IPS-20b (cell line): ENCODE measurements around the gene FST.

ENCODE experiments used
- H3K27ac ChIP-seq: one replicate; pipeline ENCODE4 v1.5.1; 2013; ENCODE audit warnings: low read length
- H3K27me3 ChIP-seq: 2 replicates; pipeline ENCODE4 v1.6.1; 2013; ENCODE audit warnings: mild to moderate bottlenecking, low read length, inconsistent platforms; ENCODE audit not compliant: insufficient read depth
- H3K36me3 ChIP-seq: 2 replicates; pipeline ENCODE4 v1.6.1; 2013; ENCODE audit warnings: low read depth, mild to moderate bottlenecking, inconsistent platforms, low read length, moderate library complexity; ENCODE audit not compliant: insufficient read depth
- H3K4me1 ChIP-seq: 2 replicates; pipeline ENCODE4 v1.6.1; 2013; ENCODE audit warnings: mild to moderate bottlenecking, control low read depth, inconsistent platforms, low read length, moderate library complexity; ENCODE audit not compliant: insufficient read depth
- H3K4me3 ChIP-seq: 2 replicates; pipeline ENCODE4 v1.5.1; 2013; ENCODE audit warnings: mild to moderate bottlenecking, low read length, inconsistent platforms
- H3K9ac ChIP-seq: 2 replicates; pipeline ENCODE4 v1.6.1; 2013; ENCODE audit warnings: low read depth, mild to moderate bottlenecking, inconsistent platforms, low read length, moderate library complexity
- H3K9me3 ChIP-seq: 2 replicates; pipeline ENCODE4 v1.6.1; 2013; ENCODE audit warnings: mild to moderate bottlenecking, low read depth, low read length, inconsistent platforms; ENCODE audit not compliant: insufficient read depth

FST gene

DNA sequence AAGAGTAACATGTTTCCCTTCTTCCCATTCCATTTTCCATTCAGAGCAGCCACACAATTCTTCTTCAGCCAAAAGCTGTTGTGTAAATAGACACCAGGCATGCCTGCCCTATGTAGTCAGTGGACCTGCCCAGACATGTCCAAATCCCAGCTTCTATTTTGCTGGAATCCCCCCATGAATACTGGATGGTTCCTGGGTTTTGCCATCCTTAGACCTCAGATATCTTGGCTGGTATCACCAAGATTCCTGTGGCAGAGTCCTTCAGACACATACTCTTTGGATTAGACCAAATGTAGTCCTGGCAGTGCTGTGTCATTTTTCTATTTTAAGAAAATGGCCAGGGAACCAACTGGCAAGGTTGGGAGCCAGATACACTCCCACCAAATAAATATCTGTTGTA lies 10.3 kb downstream of the FST start:
- no peaks in the 10 kb centered on the region for H3K9me3 ChIP-seq
- peaks cover 10% of the 10 kb centered on the region for H3K36me3 ChIP-seq
- H3K9ac ChIP-seq, result no peak overlapping the region
- H3K4me3 ChIP-seq, result no peak overlapping the region
- H3K4me1 ChIP-seq, result no peaks in the 10 kb centered on the region
- H3K27me3 ChIP-seq, result no peaks in the 10 kb centered on the region
- H3K27ac ChIP-seq, result no peak overlapping the region

DNA sequence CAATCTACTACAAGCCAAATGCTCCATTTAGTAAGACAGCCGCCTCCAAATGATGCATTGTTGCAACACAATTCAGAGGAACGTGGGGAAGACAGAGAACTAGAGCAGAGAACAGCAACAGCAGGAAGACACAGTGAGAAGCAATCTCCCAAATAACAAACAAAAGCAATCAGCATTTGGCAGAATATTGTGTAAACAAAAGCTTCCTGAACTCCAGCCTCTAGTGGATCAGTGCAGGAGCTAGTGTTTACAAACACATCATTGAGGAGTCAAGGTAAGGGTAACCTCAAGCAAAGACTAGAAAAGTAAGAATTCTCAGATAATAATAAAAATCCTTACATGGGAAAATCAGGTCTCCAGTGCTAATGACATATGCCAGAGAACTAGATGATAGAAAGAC lies 20.6 kb downstream of the FST start:
- Histone ChIP-seq H3K27me3 (no peaks in the 10 kb centered on the region), H3K9ac (no peak overlapping the region), H3K4me3 (no peak overlapping the region), H3K27ac (no peak overlapping the region), H3K4me1 (peaks cover 12% of the 10 kb centered on the region), H3K36me3 (no peaks in the 10 kb centered on the region), H3K9me3 (no peaks in the 10 kb centered on the region)

DNA sequence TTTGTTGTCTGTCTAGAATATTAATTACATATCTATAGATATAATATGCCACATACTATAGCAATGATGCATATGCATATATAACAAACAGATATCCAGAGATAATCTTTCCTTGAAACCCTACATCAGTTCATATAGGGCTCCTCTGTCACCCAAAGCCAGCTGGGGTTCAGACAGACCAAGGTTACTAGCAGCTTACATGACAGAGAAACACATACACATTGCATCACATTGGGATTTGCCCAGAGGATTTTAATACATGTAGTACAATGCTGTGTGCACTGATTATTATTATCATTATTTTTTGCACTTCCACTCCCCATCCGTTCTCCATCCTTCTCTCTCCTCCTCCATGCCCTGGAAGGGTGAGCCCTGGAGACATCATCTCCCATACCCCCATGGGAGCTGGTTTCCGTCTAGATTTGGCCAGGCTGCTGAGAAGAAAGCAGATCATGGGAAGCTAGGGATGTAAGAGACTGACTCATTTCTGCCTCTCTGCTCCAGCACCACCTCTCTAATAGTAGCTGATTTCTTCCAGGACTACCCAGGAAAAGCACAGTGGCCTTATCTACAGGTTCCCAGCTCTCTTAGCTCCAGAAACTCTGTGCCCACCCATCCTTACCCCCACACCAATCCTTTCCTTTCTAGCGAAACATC lies 23.3 kb downstream of the FST start:
- Histone ChIP-seq H3K4me1 (peaks cover 12% of the 10 kb centered on the region), H3K9ac (no peak overlapping the region), H3K4me3 (no peak overlapping the region), H3K9me3 (peaks cover 17% of the 10 kb centered on the region), H3K27ac (no peak overlapping the region), H3K27me3 (no peaks in the 10 kb centered on the region), H3K36me3 (peaks cover 3% of the 10 kb centered on the region; the same call in 1 of the 2 replicates)

DNA sequence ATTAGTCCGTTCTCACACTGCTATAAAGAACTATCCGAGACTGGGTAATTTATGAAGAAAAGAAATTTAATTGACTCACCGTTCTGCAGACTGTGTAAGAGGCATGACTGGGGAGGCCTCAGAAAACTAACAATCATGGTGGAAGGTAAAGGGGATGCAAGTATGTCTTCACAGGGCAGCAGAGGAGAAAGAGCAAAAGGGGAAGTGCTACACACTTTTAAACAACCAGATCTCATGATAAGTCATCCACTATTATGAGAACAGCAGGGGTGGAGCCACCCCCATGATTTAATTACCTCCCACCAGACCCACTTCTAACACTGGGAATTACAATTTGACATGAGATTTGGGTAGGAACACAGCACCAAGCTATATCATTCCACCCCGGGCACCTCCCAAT lies 26.6 kb downstream of the FST start:
- Histone ChIP-seq H3K9ac (no peak overlapping the region), H3K27ac (no peak overlapping the region), H3K4me1 (peaks cover 3% of the 10 kb centered on the region; the same call in 1 of the 2 replicates), H3K9me3 (peaks cover 17% of the 10 kb centered on the region), H3K27me3 (no peaks in the 10 kb centered on the region), H3K36me3 (peaks cover 3% of the 10 kb centered on the region; the same call in 1 of the 2 replicates), H3K4me3 (no peak overlapping the region)

DNA sequence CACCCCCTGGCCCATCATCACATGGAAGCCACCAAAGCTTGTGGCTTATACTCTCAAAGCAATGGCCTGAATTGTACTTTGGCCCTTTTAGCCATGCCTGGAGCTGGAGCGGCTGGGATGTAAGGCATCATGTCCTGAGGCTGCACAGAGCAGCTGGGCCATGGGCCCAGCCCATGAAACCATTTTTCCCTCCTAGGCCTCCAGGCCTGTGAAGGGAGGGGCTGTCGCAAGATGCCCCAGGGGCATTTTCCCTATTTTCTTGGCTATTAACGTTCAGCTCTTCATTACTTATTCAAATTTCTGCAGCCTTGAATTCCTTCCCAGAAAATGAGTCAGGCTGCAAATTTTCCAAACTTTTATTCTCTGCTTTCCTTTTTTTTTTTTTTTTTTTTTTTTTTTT lies 27.7 kb downstream of the FST start:
- H3K9me3 ChIP-seq, result peaks cover 17% of the 10 kb centered on the region
- no peaks in the 10 kb centered on the region for H3K4me1 ChIP-seq
- no peaks in the 10 kb centered on the region for H3K27me3 ChIP-seq
- H3K27ac ChIP-seq, result no peak overlapping the region
- no peak overlapping the region for H3K9ac ChIP-seq
- H3K36me3 ChIP-seq, result peaks cover 3% of the 10 kb centered on the region; the same call in 1 of the 2 replicates
- no peak overlapping the region for H3K4me3 ChIP-seq

DNA sequence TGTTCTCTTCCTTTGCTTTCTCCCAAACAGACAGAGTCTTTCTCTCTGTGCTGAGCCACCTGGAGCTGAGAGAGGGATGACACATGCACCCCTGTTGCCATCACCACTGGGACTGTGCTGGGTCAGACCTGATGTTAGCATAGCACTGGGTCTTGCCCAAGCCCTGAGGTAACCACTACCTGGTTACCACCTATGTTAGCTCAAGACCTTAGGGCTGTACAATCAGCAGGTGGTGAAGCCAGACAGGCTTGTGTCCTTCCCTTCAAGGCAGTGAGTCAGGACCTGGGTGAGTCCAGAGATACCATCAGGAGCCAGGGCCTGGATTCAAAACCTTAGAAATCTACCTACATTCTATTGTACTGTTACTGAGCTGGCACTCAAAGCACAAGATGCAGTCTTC lies 32.1 kb downstream of the FST start:
- Histone ChIP-seq H3K27ac (no peak overlapping the region), H3K9ac (no peak overlapping the region), H3K36me3 (peaks cover 3% of the 10 kb centered on the region; the same call in 1 of the 2 replicates), H3K4me3 (no peak overlapping the region), H3K9me3 (peaks cover 8% of the 10 kb centered on the region), H3K4me1 (no peaks in the 10 kb centered on the region), H3K27me3 (no peaks in the 10 kb centered on the region)

DNA sequence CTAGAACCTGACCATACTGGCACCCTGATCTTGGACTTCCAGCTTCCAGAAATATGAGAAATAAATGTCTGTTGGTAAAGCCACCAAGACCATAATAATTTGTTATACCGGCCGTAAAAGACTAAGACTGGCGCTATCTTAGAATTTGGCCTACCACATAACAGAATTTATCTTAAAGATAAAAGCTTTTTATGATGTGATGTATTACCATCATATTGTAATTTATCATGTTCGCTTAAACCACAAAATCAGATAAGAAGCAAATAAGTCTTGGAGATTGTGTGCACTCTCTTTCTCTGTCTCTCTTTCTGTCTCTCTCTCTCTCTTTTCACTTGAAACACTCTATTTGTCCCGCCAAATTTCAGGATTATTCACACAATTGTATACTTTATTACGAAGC lies 35.6 kb downstream of the FST start:
- H3K36me3 ChIP-seq, result no peaks in the 10 kb centered on the region
- H3K27ac ChIP-seq, result no peak overlapping the region
- H3K27me3 ChIP-seq, result no peaks in the 10 kb centered on the region
- no peak overlapping the region for H3K9ac ChIP-seq
- H3K4me3 ChIP-seq, result no peak overlapping the region
- H3K9me3 ChIP-seq, result no peaks in the 10 kb centered on the region; the same call in 1 of the 2 replicates
- no peaks in the 10 kb centered on the region for H3K4me1 ChIP-seq

DNA sequence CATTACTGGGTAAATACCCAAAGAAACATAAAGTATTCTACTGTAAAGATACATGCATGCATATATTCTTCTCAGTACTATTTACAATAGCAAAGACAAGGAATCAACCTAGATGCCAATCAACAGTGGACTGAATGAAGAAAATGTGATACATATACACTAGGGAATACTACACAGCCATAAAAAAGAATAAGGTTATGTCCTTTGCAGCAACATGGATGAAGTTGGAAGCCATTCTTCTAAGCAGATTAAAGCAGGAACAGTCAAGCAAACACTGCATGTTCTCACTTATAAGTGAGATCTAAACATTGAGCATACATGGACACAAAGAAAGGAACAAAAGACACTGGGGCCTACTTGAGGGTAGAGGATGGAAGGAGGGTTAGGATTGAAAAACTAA lies 40.4 kb downstream of the FST start:
- Histone ChIP-seq H3K4me1 (no peaks in the 10 kb centered on the region), H3K27ac (no peak overlapping the region), H3K36me3 (no peaks in the 10 kb centered on the region), H3K9me3 (peaks cover 4% of the 10 kb centered on the region), H3K9ac (no peak overlapping the region), H3K4me3 (no peak overlapping the region), H3K27me3 (no peaks in the 10 kb centered on the region)
